ENCODE measurements around the gene NIP7. TPM values are rescaled to one million over a fixed set of nuclear protein-coding genes. Genes with fewer than 3 reads are reported as not detected.

The NIP7 gene
- total RNA-seq, 1 donor from 2014 or later = 18.7 TPM

GRCh38 chr16:69315486-69316311 is 23.9 kb upstream of the NIP7 start:
- intact Hi-C loops (cut with DNase I) = no loop called here
- Histone ChIP-seq H3K4me1 (peaks cover 19% of the 10 kb centered on the region), H3K27me3 (ENCODE audit: low read depth) (no peaks in the 10 kb centered on the region), H3K36me3 (peaks cover 68% of the 10 kb centered on the region), H3K4me3 (no peak overlapping the region), H3K27ac (no peak overlapping the region), H3K9me3 (no peaks in the 10 kb centered on the region)
- TF ChIP-seq CTCF (IDR thresholded peaks at IDR 0.05) = no peak
- DNase-seq (no peak), ATAC-seq (no peak)

DNA sequence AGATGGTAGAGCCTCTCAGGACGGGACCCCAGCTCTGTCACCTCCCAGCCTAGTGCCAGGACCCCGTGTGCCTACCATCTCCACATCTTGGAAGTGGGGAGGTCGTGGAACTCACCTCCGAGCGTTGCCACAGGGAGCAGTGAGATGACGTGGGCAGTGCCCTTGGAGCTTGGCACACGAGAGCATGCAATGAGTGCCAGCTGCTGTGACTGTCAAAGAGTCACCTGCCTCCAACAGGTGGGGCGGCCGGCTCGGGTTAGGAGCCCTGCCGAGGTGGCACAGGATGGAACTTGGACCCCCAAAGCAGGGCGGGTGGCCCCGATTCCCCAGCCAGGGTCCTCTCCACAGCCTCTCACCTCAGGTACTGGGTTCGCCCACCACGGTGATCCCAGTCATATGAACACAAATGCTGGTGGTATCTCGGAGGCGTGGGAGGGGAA is 23.0 kb upstream of the NIP7 start:
- H3K27ac ChIP-seq = no peak overlapping the region
- ATAC-seq (no peak), DNase-seq (no peak)
- H3K36me3 ChIP-seq = peaks cover 77% of the 10 kb centered on the region
- peaks cover 19% of the 10 kb centered on the region for H3K4me1 ChIP-seq
- no peak for TF ChIP-seq CTCF (IDR thresholded peaks at IDR 0.05)
- no peaks in the 10 kb centered on the region for H3K9me3 ChIP-seq
- H3K27me3 ChIP-seq (ENCODE audit: low read depth) = no peaks in the 10 kb centered on the region
- intact Hi-C loops (cut with DNase I) = no loop called here
- no peak overlapping the region for H3K4me3 ChIP-seq

GRCh38 chr16:69318177-69318910 is 21.2 kb upstream of the NIP7 start:
- DNase-seq = no peak
- intact Hi-C loops (cut with DNase I) = no loop called here

DNA sequence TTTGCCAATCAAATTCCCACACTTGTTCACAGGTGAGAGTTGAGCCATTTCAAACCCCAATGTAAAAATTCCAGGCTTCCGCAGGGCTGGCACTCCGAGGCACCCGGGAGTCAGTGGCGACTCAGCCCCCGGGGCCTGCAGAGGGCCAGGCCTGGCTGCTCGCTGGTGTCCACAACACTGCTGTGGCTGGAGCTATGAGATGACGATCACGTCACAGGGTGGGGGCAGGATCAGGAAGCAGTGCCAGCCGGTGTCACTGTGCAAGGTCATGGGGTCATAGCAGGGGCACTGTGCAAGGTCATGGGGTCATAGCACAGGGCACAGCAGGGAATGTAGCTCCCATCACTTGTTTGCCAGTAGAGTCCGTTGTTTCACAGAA is 20.7 kb upstream of the NIP7 start:
- no peak for TF ChIP-seq CTCF (IDR thresholded peaks at IDR 0.05)
- no peak overlapping the region for H3K4me3 ChIP-seq
- H3K4me1 ChIP-seq = peaks cover under 1% of the 10 kb centered on the region
- no peaks in the 10 kb centered on the region for H3K27me3 ChIP-seq (ENCODE audit: low read depth)
- no peak overlapping the region for H3K27ac ChIP-seq
- H3K36me3 ChIP-seq = peaks cover 100% of the 10 kb centered on the region
- H3K9me3 ChIP-seq = no peaks in the 10 kb centered on the region
- DNase-seq (no peak), ATAC-seq (no peak)
- intact Hi-C loops (cut with DNase I) = no loop called here

More at GRCh38 chr16:69318177-69318910, 21.2 kb upstream of the NIP7 start:
- Histone ChIP-seq H3K27me3 (ENCODE audit: low read depth) (no peaks in the 10 kb centered on the region), H3K4me3 (no peak overlapping the region), H3K9me3 (no peaks in the 10 kb centered on the region), H3K36me3 (peaks cover 95% of the 10 kb centered on the region), H3K27ac (no peak overlapping the region), H3K4me1 (peaks cover 2% of the 10 kb centered on the region)
- no peak for TF ChIP-seq CTCF (IDR thresholded peaks at IDR 0.05)
- peak in 1 of 2 donors; percentile 84 for ATAC-seq

DNA sequence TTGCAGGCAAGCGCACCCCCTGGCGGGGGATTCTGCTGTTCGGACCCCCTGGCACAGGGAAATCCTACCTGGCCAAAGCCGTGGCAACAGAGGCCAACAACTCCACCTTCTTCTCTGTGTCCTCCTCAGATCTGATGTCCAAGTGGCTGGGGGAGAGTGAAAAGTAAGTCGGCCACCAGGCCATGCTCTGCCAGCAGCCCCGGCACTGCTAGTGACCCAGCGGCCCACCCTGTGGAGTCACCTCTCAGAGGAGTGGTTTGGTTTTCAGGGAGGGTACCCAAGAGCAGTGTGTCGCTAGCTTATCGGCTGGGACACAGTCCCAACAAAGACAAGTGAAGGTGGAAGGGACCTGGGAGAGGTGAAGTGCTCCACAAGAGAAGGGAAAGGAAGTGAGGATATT is 20.2 kb upstream of the NIP7 start:
- H3K36me3 ChIP-seq = peaks cover 100% of the 10 kb centered on the region
- DNase-seq = no peak
- H3K9me3 ChIP-seq = no peaks in the 10 kb centered on the region
- no peaks in the 10 kb centered on the region for H3K27me3 ChIP-seq (ENCODE audit: low read depth)
- ATAC-seq = no peak
- no peak for TF ChIP-seq CTCF (IDR thresholded peaks at IDR 0.05)
- peaks cover 5% of the 10 kb centered on the region for H3K4me1 ChIP-seq
- intact Hi-C loops (cut with DNase I) = no loop called here
- H3K4me3 ChIP-seq = no peak overlapping the region
- H3K27ac ChIP-seq = no peak overlapping the region
